ENCODE measurements around the gene LRRC1. TPM values are rescaled to one million over a fixed set of nuclear protein-coding genes. Genes with fewer than 3 reads are reported as not detected.

The LRRC1 gene
- total and polyA plus RNA-seq, 8 donors = 2.9 to 50.4 (median 12.2) TPM

DNA sequence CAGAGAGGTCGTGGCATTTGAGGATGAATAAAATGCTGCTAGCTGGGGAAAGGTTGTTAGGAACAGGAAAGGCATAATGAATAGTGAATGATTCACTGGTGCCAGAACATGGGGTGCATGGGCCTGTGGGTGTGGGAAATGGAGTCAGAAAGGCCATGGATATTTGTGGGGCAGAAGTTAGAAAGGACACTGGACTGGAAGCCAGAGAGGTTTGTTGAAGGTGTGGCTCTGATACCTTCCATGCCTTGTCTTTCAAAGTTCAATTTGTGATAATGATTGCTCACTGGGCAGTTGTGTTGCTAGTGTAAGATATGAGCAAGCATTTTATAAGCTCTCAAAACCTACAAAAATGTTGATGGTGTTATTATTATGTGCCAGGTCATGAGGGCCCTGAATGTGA is 32.7 kb downstream of the LRRC1 start:
- Histone ChIP-seq H3K4me1 (peaks cover 16 to 84% (median 47%) of the 10 kb centered on the region in 4 donors), H3K27me3 (no peaks in the 10 kb centered on the region), H3K9me3 (no peaks in the 10 kb centered on the region), H3K36me3 (no peaks in the 10 kb centered on the region), H3K27ac (peak overlapping the region in 4 of 5 donors; percentile 21 to 69 (median 44)), H3K4me3 (no peak overlapping the region)
- 56 to 85% (median 82%) methylated on average over 1 of the region's 1 CpG for WGBS, 5 donors
- intact Hi-C loops (cut with DNase I; ENCODE audit: low total_unique reads) = no loop called here
- no peak for TF ChIP-seq EP300 (IDR thresholded peaks at IDR 0.05)
- TF ChIP-seq POLR2AphosphoS5 (IDR thresholded peaks at IDR 0.05) = peak in 2 of 3 donors; percentile 30 to 41
- no peak for TF ChIP-seq POLR2A (IDR thresholded peaks at IDR 0.05)
- TF ChIP-seq, protein P1, sequence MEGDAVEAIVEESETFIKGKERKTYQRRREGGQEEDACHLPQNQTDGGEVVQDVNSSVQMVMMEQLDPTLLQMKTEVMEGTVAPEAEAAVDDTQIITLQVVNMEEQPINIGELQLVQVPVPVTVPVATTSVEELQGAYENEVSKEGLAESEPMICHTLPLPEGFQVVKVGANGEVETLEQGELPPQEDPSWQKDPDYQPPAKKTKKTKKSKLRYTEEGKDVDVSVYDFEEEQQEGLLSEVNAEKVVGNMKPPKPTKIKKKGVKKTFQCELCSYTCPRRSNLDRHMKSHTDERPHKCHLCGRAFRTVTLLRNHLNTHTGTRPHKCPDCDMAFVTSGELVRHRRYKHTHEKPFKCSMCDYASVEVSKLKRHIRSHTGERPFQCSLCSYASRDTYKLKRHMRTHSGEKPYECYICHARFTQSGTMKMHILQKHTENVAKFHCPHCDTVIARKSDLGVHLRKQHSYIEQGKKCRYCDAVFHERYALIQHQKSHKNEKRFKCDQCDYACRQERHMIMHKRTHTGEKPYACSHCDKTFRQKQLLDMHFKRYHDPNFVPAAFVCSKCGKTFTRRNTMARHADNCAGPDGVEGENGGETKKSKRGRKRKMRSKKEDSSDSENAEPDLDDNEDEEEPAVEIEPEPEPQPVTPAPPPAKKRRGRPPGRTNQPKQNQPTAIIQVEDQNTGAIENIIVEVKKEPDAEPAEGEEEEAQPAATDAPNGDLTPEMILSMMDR (IDR thresholded peaks at IDR 0.05) = no peak
- no peak for DNase-seq

DNA sequence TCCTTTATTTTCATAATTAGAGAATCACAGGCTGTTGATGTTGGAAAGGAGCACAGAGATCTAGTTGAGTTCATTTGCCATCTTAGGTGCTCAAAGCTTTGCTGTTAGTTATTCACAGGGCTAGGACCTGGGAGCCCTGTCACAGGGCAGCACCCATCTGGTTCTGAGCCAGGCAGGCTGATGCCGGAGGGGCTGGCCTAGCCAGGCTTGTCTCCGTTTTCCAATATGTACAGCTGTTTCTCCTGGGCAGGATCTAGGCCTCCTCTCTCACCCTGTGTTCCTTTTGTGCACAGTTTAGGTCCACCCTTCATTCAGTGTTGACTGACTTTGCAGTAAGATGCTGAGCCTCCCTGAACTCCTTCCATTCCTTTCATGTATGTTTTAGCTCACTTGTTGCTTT is 33.4 kb downstream of the LRRC1 start:
- H3K4me1 ChIP-seq = peaks cover 16 to 78% (median 44%) of the 10 kb centered on the region in 4 donors
- H3K27ac ChIP-seq = peak overlapping the region in 4 of 5 donors; percentile 21 to 69 (median 62)

DNA sequence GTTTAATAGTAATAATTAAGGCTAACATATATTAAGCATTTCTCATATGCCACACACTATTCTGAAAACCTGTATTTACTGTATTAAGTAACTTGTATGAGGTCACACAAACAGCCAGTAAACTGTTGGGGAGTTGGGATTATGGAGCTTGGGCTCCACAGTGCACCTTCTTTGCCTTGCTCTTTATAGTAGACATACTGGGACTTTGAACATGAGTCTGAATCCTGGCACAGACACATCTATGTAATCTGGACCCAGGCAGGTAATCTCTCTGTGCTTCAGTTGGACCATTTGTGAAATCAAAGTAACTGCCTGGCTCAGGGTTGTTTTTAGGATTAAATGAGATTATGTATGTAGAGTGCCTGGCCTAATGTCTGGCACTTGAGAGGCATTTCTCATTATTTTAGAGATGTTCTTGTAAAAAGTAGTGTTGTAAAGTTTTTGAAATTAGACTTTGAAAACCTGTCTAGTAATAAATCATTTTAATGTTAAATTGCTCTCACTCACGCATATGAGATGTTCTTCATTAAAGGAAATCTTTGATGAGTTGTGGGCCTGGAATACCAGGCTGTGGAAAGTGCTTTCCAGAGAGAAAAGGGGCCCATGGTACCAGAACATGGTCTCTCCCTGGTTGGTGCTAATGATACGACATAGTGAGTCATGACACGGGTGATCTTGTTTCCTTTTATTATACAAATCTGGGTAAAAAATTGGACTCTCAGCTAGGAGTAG is 34.3 kb downstream of the LRRC1 start:
- intact Hi-C loops (cut with DNase I; ENCODE audit: low total_unique reads) = no loop called here
- 76 to 89% (median 87%) methylated on average over 3 of the region's 3 CpGs for WGBS, 5 donors
- Histone ChIP-seq H3K4me3 (no peak overlapping the region), H3K27me3 (no peaks in the 10 kb centered on the region), H3K36me3 (no peaks in the 10 kb centered on the region), H3K27ac (peak overlapping the region in 3 of 5 donors; percentile 52 to 69 (median 63)), H3K4me1 (peaks cover 16 to 81% (median 44%) of the 10 kb centered on the region in 4 donors), H3K9me3 (no peaks in the 10 kb centered on the region)
- no peak for TF ChIP-seq POLR2A (IDR thresholded peaks at IDR 0.05)
- TF ChIP-seq, protein P1 (IDR thresholded peaks at IDR 0.05) = no peak
- no peak for TF ChIP-seq POLR2AphosphoS5 (IDR thresholded peaks at IDR 0.05)
- no peak for TF ChIP-seq EP300 (IDR thresholded peaks at IDR 0.05)
- no peak for DNase-seq

More for the DNA sequence above, 33.4 kb downstream of the LRRC1 start:
- Histone ChIP-seq H3K9me3 (no peaks in the 10 kb centered on the region), H3K27me3 (no peaks in the 10 kb centered on the region), H3K36me3 (no peaks in the 10 kb centered on the region), H3K4me3 (no peak overlapping the region)
- no peak for DNase-seq
- WGBS, 5 donors = 33 to 55% (median 45%) methylated on average over 2 of the region's 2 CpGs
- intact Hi-C loops (cut with DNase I; ENCODE audit: low total_unique reads) = no loop called here
- TF ChIP-seq, protein P1 (IDR thresholded peaks at IDR 0.05) = no peak
- TF ChIP-seq POLR2AphosphoS5 (IDR thresholded peaks at IDR 0.05) (no peak), POLR2A (IDR thresholded peaks at IDR 0.05) (no peak), EP300 (IDR thresholded peaks at IDR 0.05) (no peak)

DNA sequence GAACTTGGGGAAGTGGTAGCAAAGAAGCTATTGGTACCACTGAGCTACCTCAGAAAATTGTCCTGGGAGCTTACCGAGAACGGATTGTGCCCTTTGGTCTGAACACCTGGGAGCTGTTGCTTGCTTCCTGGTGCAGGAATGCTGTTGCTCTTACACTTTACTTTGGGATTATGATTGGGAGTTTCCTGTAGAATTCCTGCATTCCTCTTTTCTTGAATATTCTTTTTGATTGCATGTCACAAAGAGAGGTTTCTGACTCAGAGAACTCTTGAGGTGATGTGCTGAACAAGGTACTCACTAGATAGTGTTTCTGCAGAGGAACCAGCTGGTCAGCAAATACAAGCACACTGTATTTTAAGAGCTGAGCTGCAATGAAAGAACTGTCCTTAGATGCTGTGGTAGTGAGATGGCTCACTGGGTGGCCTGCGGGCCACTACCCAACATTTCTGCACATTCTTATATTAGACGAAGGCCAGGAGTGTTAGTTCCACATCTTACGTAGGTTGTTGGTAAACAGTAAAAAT is 35.0 kb downstream of the LRRC1 start:
- DNase-seq = no peak
- no peaks in the 10 kb centered on the region for H3K36me3 ChIP-seq
- H3K4me1 ChIP-seq = peaks cover 16 to 79% (median 41%) of the 10 kb centered on the region in 4 donors
- H3K27ac ChIP-seq = peak overlapping the region in 2 of 5 donors; percentile 63 to 69
- intact Hi-C loops (cut with DNase I; ENCODE audit: low total_unique reads) = no loop called here
- H3K4me3 ChIP-seq = no peak overlapping the region
- 61 to 69% (median 61%) methylated on average over 5 of the region's 5 CpGs for WGBS, 5 donors
- H3K27me3 ChIP-seq = no peaks in the 10 kb centered on the region
- no peak for TF ChIP-seq POLR2A (IDR thresholded peaks at IDR 0.05)
- TF ChIP-seq POLR2AphosphoS5 (IDR thresholded peaks at IDR 0.05) = no peak
- no peak for TF ChIP-seq EP300 (IDR thresholded peaks at IDR 0.05)
- TF ChIP-seq, protein P1 (IDR thresholded peaks at IDR 0.05) = no peak
- H3K9me3 ChIP-seq = no peaks in the 10 kb centered on the region
